GM12878 (cell line): ENCODE results near the gene NEK2. TPM values are rescaled to one million over a fixed set of nuclear protein-coding genes. Genes with fewer than 3 reads are reported as not detected.

Experiments
- ATAC-seq: fragments of 200-7000 bp; cut with Tn5 transposase; 3 replicates; pipeline ENCODE4 v1.9.1; 2020; ENCODE audit warnings: mild to moderate bottlenecking, moderate library complexity
- BruUV-seq: library from RNA; stranded (reverse); fragments of 400-500 nt; replicated peaks from 2 replicates; lab custom pipeline; 2021; lab: Mats Ljungman, UMichigan
- CTCF ChIA-PET: fragments of 300-600 bp; sonication (Branson Sonifier 250); formaldehyde crosslinking; extraction: SDS; loops from one replicate; lab custom pipeline; 2021; ENCODE audit warnings: inconsistent platforms; lab: Yijun Ruan, JAX
- POLR2A ChIA-PET: fragments of 350-600 bp; formaldehyde crosslinking; extraction: SDS; loops from one replicate; lab custom pipeline; 2021; ENCODE audit warnings: inconsistent platforms; lab: Charles Lee
- RAD21 ChIA-PET: fragments of 300-600 bp; sonication (Branson Sonifier 250); formaldehyde crosslinking; loops from one replicate; lab custom pipeline; 2023; ENCODE audit warnings: antibody characterized with exemption; ENCODE audit not compliant: unreplicated experiment; lab: Charles Lee
- SMC1A ChIA-PET: fragments of 300-600 bp; sonication (Branson Sonifier 250); formaldehyde crosslinking; loops from one replicate; lab custom pipeline; 2023; ENCODE audit not compliant: unreplicated experiment, uncharacterized antibody; lab: Charles Lee
- DNase-seq: peaks from one replicate; pipeline ENCODE4 v3.0.0-alpha.2; 2011; ENCODE audit warnings: low read depth, low spot score
- FAIRE-seq: peaks from 3 replicates; lab custom pipeline; 2011; peaks lifted over from hg19 to GRCh38; lab: Jason Lieb, UNC
- H2AFZ ChIP-seq: 2 replicates; pipeline ENCODE4 v1.6.0; 2011; ENCODE audit warnings: low read depth, low read length, control low read depth; ENCODE audit not compliant: control insufficient read depth
- H3K27ac ChIP-seq: 2 replicates; pipeline ENCODE4 v1.5.1; 2011; ENCODE audit warnings: control low read depth; ENCODE audit not compliant: control insufficient read depth, insufficient read depth
- H3K27me3 ChIP-seq, 2 experiments: replicated peaks in 1 of 2; 2 replicates each; pipeline versions ENCODE4 v1.6.0 to v1.6.1; 2011; ENCODE audit warnings: low read length in 1 of 2; ENCODE audit not compliant: control insufficient read depth in 2 of 2, insufficient read depth in 2 of 2
- H3K36me3 ChIP-seq, 2 experiments: 2 replicates each; pipeline ENCODE4 v1.5.1; 2011; ENCODE audit warnings: low read length in 1 of 2; ENCODE audit not compliant: control insufficient read depth in 2 of 2, insufficient read depth in 2 of 2
- H3K4me1 ChIP-seq: 2 replicates; pipeline ENCODE4 v1.6.1; 2011; ENCODE audit warnings: mild to moderate bottlenecking, low read length, moderate library complexity, mixed read lengths; ENCODE audit not compliant: control insufficient read depth, insufficient read depth
- H3K4me2 ChIP-seq: 2 replicates; pipeline ENCODE4 v1.6.0; 2011; ENCODE audit warnings: control low read depth; ENCODE audit not compliant: control insufficient read depth, insufficient read depth
- H3K4me3 ChIP-seq: fragments of 200-600 bp; sonication (generic); 2 replicates; pipeline ENCODE4 v1.5.1; 2016
- H3K79me2 ChIP-seq: 2 replicates; pipeline ENCODE4 v1.6.0; 2011; ENCODE audit warnings: low read length; ENCODE audit not compliant: control insufficient read depth, insufficient read depth
- H3K9ac ChIP-seq: 2 replicates; pipeline ENCODE4 v1.8.0; 2011; ENCODE audit warnings: low read length, control low read depth, mixed read lengths; ENCODE audit not compliant: control insufficient read depth, insufficient read depth
- H3K9me3 ChIP-seq: replicated peaks from 3 replicates; pipeline ENCODE4 v1.5.1; 2011; ENCODE audit warnings: mild to moderate bottlenecking, low read length; ENCODE audit not compliant: control insufficient read depth, insufficient read depth
- H4K20me1 ChIP-seq: 2 replicates; pipeline ENCODE4 v1.6.0; 2011; ENCODE audit not compliant: control insufficient read depth, insufficient read depth
- BMI1 ChIP-seq: fragments of 450-650 bp; IDR thresholded peaks from 2 replicates; pipeline ENCODE4 v1.6.1; 2016; ENCODE audit warnings: mild to moderate bottlenecking, moderate library complexity, borderline replicate concordance
- CREM ChIP-seq: IDR thresholded peaks from 2 replicates; pipeline ENCODE4 v1.6.1; 2014; ENCODE audit warnings: antibody characterized with exemption, low read depth
- HDAC6 ChIP-seq: fragments of 200-600 bp; sonication (generic); IDR thresholded peaks from one replicate; pipeline ENCODE4 v1.8.0; 2017; ENCODE audit warnings: antibody characterized with exemption; ENCODE audit not compliant: unreplicated experiment
- KAT2A ChIP-seq: conservative IDR thresholded peaks from 2 replicates; pipeline ENCODE4 v1.6.1; 2011; ENCODE audit warnings: low read depth, low read length; ENCODE audit not compliant: control insufficient read depth
- MEF2A ChIP-seq: IDR thresholded peaks from 2 replicates; pipeline ENCODE4 v1.6.1; 2011; ENCODE audit warnings: low read depth, mild to moderate bottlenecking, low read length, moderate library complexity; ENCODE audit not compliant: insufficient read depth
- MYB ChIP-seq: fragments of 150-350 bp; IDR thresholded peaks from 2 replicates; pipeline ENCODE4 v1.6.1; 2014; ENCODE audit warnings: mild to moderate bottlenecking, low read depth, low read length, borderline replicate concordance
- NFYA ChIP-seq: IDR thresholded peaks from 2 replicates; pipeline ENCODE4 v1.6.1; 2011; ENCODE audit warnings: low read depth, mild to moderate bottlenecking, low read length, improper control_type of control experiment, borderline replicate concordance
- PAX8 ChIP-seq: fragments of 450-650 bp; IDR thresholded peaks from 2 replicates; pipeline ENCODE4 v1.6.1; 2017; ENCODE audit warnings: mild to moderate bottlenecking, moderate library complexity
- PML ChIP-seq: IDR thresholded peaks from 2 replicates; pipeline ENCODE4 v1.6.1; 2012; ENCODE audit warnings: low read length, inconsistent platforms
- RAD51 ChIP-seq: fragments of 450-650 bp; IDR thresholded peaks from 2 replicates; pipeline ENCODE4 v1.6.1; 2016; ENCODE audit warnings: moderate library complexity, mild to moderate bottlenecking, inconsistent platforms
- SIX5 ChIP-seq: IDR thresholded peaks from 2 replicates; pipeline ENCODE4 v1.6.1; 2011; ENCODE audit warnings: mild to moderate bottlenecking, low read depth, low read length, moderate library complexity; ENCODE audit not compliant: severe bottlenecking
- SMAD5 ChIP-seq: IDR thresholded peaks from 2 replicates; pipeline ENCODE4 v1.6.1; 2016; ENCODE audit warnings: antibody characterized with exemption, low read depth
- STAT1 ChIP-seq: fragments of 450-650 bp; conservative IDR thresholded peaks from 2 replicates; pipeline ENCODE4 v1.6.1; 2014; ENCODE audit warnings: antibody characterized with exemption, mild to moderate bottlenecking
- WRNIP1 ChIP-seq: IDR thresholded peaks from 2 replicates; pipeline ENCODE4 v1.6.1; 2011; ENCODE audit warnings: low read depth, low read length, improper control_type of control experiment, borderline replicate concordance
- ZBED1 ChIP-seq: IDR thresholded peaks from 2 replicates; pipeline ENCODE4 v1.6.1; 2016; ENCODE audit warnings: borderline replicate concordance
- ZNF217 ChIP-seq: fragments of 450-650 bp; IDR thresholded peaks from 2 replicates; pipeline ENCODE4 v1.6.1; 2017; ENCODE audit warnings: antibody characterized with exemption, mild to moderate bottlenecking
- WGBS: methylation state at CpG from one replicate; pipeline ENCODE4 v1.1.6; 2016; ENCODE audit warnings: low lambda C conversion rate; ENCODE audit not compliant: insufficient replicate concordance, insufficient coverage; ENCODE audit errors: missing lambda C conversion rate; 5-methylcytosine and 5-hydroxymethylcytosine counted together
- in situ Hi-C: fragments of 300-500 bp; cut with MboI; formaldehyde crosslinking; loops from 9 replicates; pipeline ENCODE4 v1.14.3; 2018; ENCODE audit warnings: mixed read lengths
- intact Hi-C: fragments of 100-400 bp; cut with micrococcal nuclease; formaldehyde crosslinking; loops from one replicate; pipeline ENCODE4 v1.14.2; 2022; ENCODE audit not compliant: unreplicated experiment
- polyA plus RNA-seq, 11 experiments: library from polyadenylated mRNA; depleted of rRNA in 4 of 11; unstranded in 6 of 11; stranded (reverse) in 5 of 11; fragments of >200 nt; fragmentation: Nextera tagmentation in 4 of 11; fragmentation: Illumina TruSeq in 1 of 11; extraction: Ambion mirVana in 4 of 11; extraction: Trizol in 1 of 11; gene quantifications; 1 replicate in 1 of 11; 2 replicates in 10 of 11; pipeline versions ENCODE4 v1.2.1 to v1.2.3, GENCODE V29; 2011 to 2016; ENCODE audit warnings: inconsistent platforms in 2 of 11, missing spikeins in 2 of 11, low read depth in 1 of 11
- total RNA-seq, 4 experiments: library from RNA; depleted of rRNA in 3 of 4; stranded (reverse); fragments of >200 nt in 3 of 4; fragmentation: Illumina TruSeq in 1 of 4; extraction: Trizol in 1 of 4; gene quantifications; 2 replicates each; pipeline versions ENCODE4 v1.2.1 to v1.2.3, GENCODE V29; 2013 to 2021
- TF ChIP-seq, protein P1 (sequence below): fragments of 450-650 bp; formaldehyde crosslinking; IDR thresholded peaks from 2 replicates; pipeline ENCODE4 v1.4.0; 2020; ENCODE audit warnings: mild to moderate bottlenecking, moderate library complexity
- TF ChIP-seq, protein P2 (sequence below): fragments of 450-650 bp; formaldehyde crosslinking; IDR thresholded peaks from 2 replicates; pipeline ENCODE4 v1.5.0; 2022; ENCODE audit warnings: mild to moderate bottlenecking, missing genetic modification characterization

The NEK2 gene
- total and polyA plus RNA-seq, 10 of the 15 experiments (the other 5 are each of a cell fraction or from before 2014, with no cell fraction given) = 16.7 to 49.7 (median 36.9) TPM

DNA sequence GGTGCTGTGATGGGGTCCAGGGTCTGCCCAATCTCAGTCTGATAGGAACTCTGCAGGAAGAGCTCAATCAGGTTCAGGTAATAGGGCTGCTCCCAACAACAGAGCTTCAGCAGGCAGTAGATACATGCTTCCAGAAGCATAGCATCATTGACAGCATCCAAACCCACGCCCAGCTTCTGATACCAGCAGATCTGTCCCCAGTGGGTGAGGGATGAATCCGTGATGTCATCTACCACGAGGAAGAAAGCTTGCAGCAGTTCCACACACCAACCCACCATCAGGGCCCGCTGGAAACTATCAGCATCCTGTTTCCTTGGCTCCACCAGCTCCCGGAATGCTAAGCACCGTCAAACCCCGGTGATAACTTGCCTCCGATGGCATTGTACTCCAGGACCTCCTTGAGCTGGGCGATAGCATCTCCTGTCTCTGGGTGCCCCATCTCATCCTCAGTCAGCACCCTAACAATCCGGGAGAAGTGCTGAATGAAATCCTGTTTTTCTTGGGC is 14.7 kb downstream of the NEK2 start (continued):
- TF ChIP-seq BMI1 (no peak), MYB (no peak), PAX8 (no peak)

DNA sequence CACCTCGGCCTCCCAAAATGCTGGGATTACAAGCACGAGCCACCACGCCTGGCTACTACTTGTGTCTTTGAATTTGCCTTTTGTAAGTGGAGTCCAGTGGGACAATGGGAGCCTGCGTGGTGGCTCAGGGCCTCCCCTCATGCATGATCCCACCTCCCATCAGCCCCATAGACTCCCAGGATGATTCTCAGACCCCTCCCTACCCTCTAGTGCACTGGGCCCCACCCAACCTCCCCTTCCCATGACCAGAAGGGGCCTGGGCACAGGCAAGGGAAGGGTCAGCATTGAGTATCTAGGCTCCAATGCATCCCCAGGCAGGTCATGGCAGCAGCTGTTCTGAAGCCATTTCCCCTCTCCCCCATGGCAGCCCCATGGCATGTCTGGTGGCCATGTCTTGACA is 18.7 kb downstream of the NEK2 start:
- 44% methylated on average over 4 of the region's 4 CpGs for WGBS
- intact Hi-C loops (loop anchor here (10.0 kb wide), 1 partner anchor 1252 kb away; no protein-coding TSS in a partner anchor), in situ Hi-C loops (no loop called here)
- ATAC-seq (no peak), FAIRE-seq (no peak), DNase-seq (no peak)
- no peaks in the 10 kb centered on the region for H3K79me2 ChIP-seq
- no peak overlapping the region for H3K27ac ChIP-seq
- BruUV-seq = no TSS peak
- CTCF ChIA-PET = interaction anchor here (0.7 to 4.0 kb wide), 6 partner anchors 9 to 333 kb away, joined by 3 to 17 read pairs (median 5); no protein-coding TSS in a partner anchor
- H3K4me2 ChIP-seq = no peak overlapping the region
- H2AFZ ChIP-seq = no peak overlapping the region
- no peak overlapping the region for H3K4me3 ChIP-seq
- SMC1A ChIA-PET = interaction anchor here (1.4 to 4.1 kb wide), 2 partner anchors 143 to 186 kb away, joined by 3 to 21 read pairs; no protein-coding TSS in a partner anchor
- no peaks in the 10 kb centered on the region for H3K4me1 ChIP-seq
- H3K36me3 ChIP-seq = no peaks in the 10 kb centered on the region
- H4K20me1 ChIP-seq = no peaks in the 10 kb centered on the region; the same call in 1 of the 2 replicates
- H3K27me3 ChIP-seq = peaks cover 0 to 2% of the 10 kb centered on the region in 2 experiments; a peak in 1 of 4 replicates
- no peak overlapping the region for H3K9ac ChIP-seq
- RAD21 ChIA-PET = no interaction called here
- POLR2A ChIA-PET = no interaction called here
- H3K9me3 ChIP-seq = no peaks in the 10 kb centered on the region
- TF ChIP-seq RAD51 (no peak), MEF2A (no peak), PML (no peak), ZNF217 (no peak), NFYA (no peak), SIX5 (no peak), STAT1 (no peak), CREM (no peak), ZBED1 (no peak), SMAD5 (no peak), HDAC6 (no peak), KAT2A (no peak), WRNIP1 (no peak)
- TF ChIP-seq, protein P1, sequence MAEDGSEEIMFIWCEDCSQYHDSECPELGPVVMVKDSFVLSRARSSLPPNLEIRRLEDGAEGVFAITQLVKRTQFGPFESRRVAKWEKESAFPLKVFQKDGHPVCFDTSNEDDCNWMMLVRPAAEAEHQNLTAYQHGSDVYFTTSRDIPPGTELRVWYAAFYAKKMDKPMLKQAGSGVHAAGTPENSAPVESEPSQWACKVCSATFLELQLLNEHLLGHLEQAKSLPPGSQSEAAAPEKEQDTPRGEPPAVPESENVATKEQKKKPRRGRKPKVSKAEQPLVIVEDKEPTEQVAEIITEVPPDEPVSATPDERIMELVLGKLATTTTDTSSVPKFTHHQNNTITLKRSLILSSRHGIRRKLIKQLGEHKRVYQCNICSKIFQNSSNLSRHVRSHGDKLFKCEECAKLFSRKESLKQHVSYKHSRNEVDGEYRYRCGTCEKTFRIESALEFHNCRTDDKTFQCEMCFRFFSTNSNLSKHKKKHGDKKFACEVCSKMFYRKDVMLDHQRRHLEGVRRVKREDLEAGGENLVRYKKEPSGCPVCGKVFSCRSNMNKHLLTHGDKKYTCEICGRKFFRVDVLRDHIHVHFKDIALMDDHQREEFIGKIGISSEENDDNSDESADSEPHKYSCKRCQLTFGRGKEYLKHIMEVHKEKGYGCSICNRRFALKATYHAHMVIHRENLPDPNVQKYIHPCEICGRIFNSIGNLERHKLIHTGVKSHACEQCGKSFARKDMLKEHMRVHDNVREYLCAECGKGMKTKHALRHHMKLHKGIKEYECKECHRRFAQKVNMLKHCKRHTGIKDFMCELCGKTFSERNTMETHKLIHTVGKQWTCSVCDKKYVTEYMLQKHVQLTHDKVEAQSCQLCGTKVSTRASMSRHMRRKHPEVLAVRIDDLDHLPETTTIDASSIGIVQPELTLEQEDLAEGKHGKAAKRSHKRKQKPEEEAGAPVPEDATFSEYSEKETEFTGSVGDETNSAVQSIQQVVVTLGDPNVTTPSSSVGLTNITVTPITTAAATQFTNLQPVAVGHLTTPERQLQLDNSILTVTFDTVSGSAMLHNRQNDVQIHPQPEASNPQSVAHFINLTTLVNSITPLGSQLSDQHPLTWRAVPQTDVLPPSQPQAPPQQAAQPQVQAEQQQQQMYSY (CRISPR knock-in tag) = no peak
- TF ChIP-seq, protein P2, sequence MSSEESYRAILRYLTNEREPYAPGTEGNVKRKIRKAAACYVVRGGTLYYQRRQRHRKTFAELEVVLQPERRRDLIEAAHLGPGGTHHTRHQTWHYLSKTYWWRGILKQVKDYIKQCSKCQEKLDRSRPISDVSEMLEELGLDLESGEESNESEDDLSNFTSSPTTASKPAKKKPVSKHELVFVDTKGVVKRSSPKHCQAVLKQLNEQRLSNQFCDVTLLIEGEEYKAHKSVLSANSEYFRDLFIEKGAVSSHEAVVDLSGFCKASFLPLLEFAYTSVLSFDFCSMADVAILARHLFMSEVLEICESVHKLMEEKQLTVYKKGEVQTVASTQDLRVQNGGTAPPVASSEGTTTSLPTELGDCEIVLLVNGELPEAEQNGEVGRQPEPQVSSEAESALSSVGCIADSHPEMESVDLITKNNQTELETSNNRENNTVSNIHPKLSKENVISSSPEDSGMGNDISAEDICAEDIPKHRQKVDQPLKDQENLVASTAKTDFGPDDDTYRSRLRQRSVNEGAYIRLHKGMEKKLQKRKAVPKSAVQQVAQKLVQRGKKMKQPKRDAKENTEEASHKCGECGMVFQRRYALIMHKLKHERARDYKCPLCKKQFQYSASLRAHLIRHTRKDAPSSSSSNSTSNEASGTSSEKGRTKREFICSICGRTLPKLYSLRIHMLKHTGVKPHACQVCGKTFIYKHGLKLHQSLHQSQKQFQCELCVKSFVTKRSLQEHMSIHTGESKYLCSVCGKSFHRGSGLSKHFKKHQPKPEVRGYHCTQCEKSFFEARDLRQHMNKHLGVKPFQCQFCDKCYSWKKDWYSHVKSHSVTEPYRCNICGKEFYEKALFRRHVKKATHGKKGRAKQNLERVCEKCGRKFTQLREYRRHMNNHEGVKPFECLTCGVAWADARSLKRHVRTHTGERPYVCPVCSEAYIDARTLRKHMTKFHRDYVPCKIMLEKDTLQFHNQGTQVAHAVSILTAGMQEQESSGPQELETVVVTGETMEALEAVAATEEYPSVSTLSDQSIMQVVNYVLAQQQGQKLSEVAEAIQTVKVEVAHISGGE (CRISPR knock-in tag) = no peak
